ENCODE measurements around the gene VPS37B. TPM values are rescaled to one million over a fixed set of nuclear protein-coding genes. Genes with fewer than 3 reads are reported as not detected.
"Not testable (repeated sequence)": the region's sequence is repeated elsewhere in the genome, so short reads cannot be mapped to it uniquely, and the experiment has no call there.

VPS37B gene
- 10 to 100 TPM; 10.5 to 17.0 TPM for total RNA-seq

GRCh38 chr12:122895704-122896636 lies at the start of gene VPS37B:
VPS37B (minus strand) TSS chr12:122896124; CDS start chr12:122896062, 62 bp downstream.
- peaks cover 29% of the 10 kb centered on the region for H3K36me3 Mint-ChIP-seq (ENCODE audit: low read depth)
- peaks cover 4% of the 10 kb centered on the region for H3K9me3 Mint-ChIP-seq
- peaks cover 42% of the 10 kb centered on the region for H3K4me1 Mint-ChIP-seq
- no peaks in the 10 kb centered on the region for H3K27me3 Mint-ChIP-seq
- peak within 1 kb of the TSS; percentile 91 for H3K4me3 Mint-ChIP-seq
- ATAC-seq (replicated peaks): peak; percentile 68
- peak within 1 kb of the TSS; percentile 92 for H3K27ac Mint-ChIP-seq

GRCh38 chr12:122944605-122945592 lies 49.0 kb upstream of the VPS37B start:
- H3K4me1 Mint-ChIP-seq: peaks cover 7% of the 10 kb centered on the region

GRCh38 chr12:122943196-122943595 lies 47.3 kb upstream of the VPS37B start:
- peaks cover 7% of the 10 kb centered on the region for H3K4me1 Mint-ChIP-seq

More at GRCh38 chr12:122944605-122945592, 49.0 kb upstream of the VPS37B start:
- Mint-ChIP-seq H3K4me3 (no peak overlapping the region), H3K27me3 (no peaks in the 10 kb centered on the region), H3K27ac (peak overlapping the region; percentile 12), H3K9me3 (no peaks in the 10 kb centered on the region), H3K36me3 (ENCODE audit: low read depth) (no peaks in the 10 kb centered on the region)
- ATAC-seq (replicated peaks): no peak

GRCh38 chr12:122942637-122943036 lies 46.7 kb upstream of the VPS37B start:
- Mint-ChIP-seq H3K27me3 (no peaks in the 10 kb centered on the region), H3K36me3 (ENCODE audit: low read depth) (no peaks in the 10 kb centered on the region), H3K4me3 (no peak overlapping the region), H3K9me3 (no peaks in the 10 kb centered on the region), H3K4me1 (peaks cover 7% of the 10 kb centered on the region), H3K27ac (no peak overlapping the region)
- no peak for ATAC-seq (replicated peaks)

More at GRCh38 chr12:122943196-122943595, 47.3 kb upstream of the VPS37B start:
- no peak overlapping the region for H3K4me3 Mint-ChIP-seq
- no peaks in the 10 kb centered on the region for H3K36me3 Mint-ChIP-seq (ENCODE audit: low read depth)
- H3K9me3 Mint-ChIP-seq: no peaks in the 10 kb centered on the region
- H3K27me3 Mint-ChIP-seq: no peaks in the 10 kb centered on the region
- H3K27ac Mint-ChIP-seq: peak overlapping the region; percentile 5
- no peak for ATAC-seq (replicated peaks)

- H3K4me3 Mint-ChIP-seq; H3K4me1 Mint-ChIP-seq; ATAC-seq (replicated peaks); H3K27ac Mint-ChIP-seq; H3K9me3 Mint-ChIP-seq; H3K27me3 Mint-ChIP-seq; H3K36me3 Mint-ChIP-seq (ENCODE audit: low read depth): not testable (repeated sequence)
These were observed 45.4 kb upstream of the VPS37B start for GRCh38 chr12:122941351-122941750.

GRCh38 chr12:122939125-122939524 lies 43.2 kb upstream of the VPS37B start:
- Mint-ChIP-seq H3K4me1 (no peaks in the 10 kb centered on the region), H3K9me3 (no peaks in the 10 kb centered on the region), H3K4me3 (no peak overlapping the region), H3K36me3 (ENCODE audit: low read depth) (no peaks in the 10 kb centered on the region), H3K27ac (no peak overlapping the region), H3K27me3 (no peaks in the 10 kb centered on the region)
- no peak for ATAC-seq (replicated peaks)

GRCh38 chr12:122937622-122938091 lies 41.7 kb upstream of the VPS37B start:
- H3K9me3 Mint-ChIP-seq: no peaks in the 10 kb centered on the region
- no peak for ATAC-seq (replicated peaks)
- H3K36me3 Mint-ChIP-seq (ENCODE audit: low read depth): no peaks in the 10 kb centered on the region
- H3K27me3 Mint-ChIP-seq: no peaks in the 10 kb centered on the region
- no peak overlapping the region for H3K27ac Mint-ChIP-seq
- H3K4me3 Mint-ChIP-seq: no peak overlapping the region
- no peaks in the 10 kb centered on the region for H3K4me1 Mint-ChIP-seq

- H3K4me1 Mint-ChIP-seq: no peaks in the 10 kb centered on the region
- H3K36me3 Mint-ChIP-seq (ENCODE audit: low read depth): no peaks in the 10 kb centered on the region
- no peaks in the 10 kb centered on the region for H3K9me3 Mint-ChIP-seq
- no peaks in the 10 kb centered on the region for H3K27me3 Mint-ChIP-seq
- ATAC-seq (replicated peaks): no peak
- no peak overlapping the region for H3K27ac Mint-ChIP-seq
- no peak overlapping the region for H3K4me3 Mint-ChIP-seq
These were observed 39.4 kb upstream of the VPS37B start for GRCh38 chr12:122935318-122935717.

GRCh38 chr12:122934722-122935121 lies 38.8 kb upstream of the VPS37B start:
- no peak for ATAC-seq (replicated peaks)
- H3K27me3 Mint-ChIP-seq: no peaks in the 10 kb centered on the region
- H3K4me1 Mint-ChIP-seq: no peaks in the 10 kb centered on the region
- no peak overlapping the region for H3K27ac Mint-ChIP-seq
- H3K4me3 Mint-ChIP-seq: no peak overlapping the region
- no peaks in the 10 kb centered on the region for H3K9me3 Mint-ChIP-seq
- no peaks in the 10 kb centered on the region for H3K36me3 Mint-ChIP-seq (ENCODE audit: low read depth)

GRCh38 chr12:122932207-122932606 lies 36.3 kb upstream of the VPS37B start:
- no peaks in the 10 kb centered on the region for H3K36me3 Mint-ChIP-seq (ENCODE audit: low read depth)
- no peaks in the 10 kb centered on the region for H3K4me1 Mint-ChIP-seq
- no peak for ATAC-seq (replicated peaks)
- H3K9me3 Mint-ChIP-seq: no peaks in the 10 kb centered on the region
- H3K27ac Mint-ChIP-seq: no peak overlapping the region
- no peaks in the 10 kb centered on the region for H3K27me3 Mint-ChIP-seq
- no peak overlapping the region for H3K4me3 Mint-ChIP-seq

GRCh38 chr12:122929812-122930211 lies 33.9 kb upstream of the VPS37B start:
- ATAC-seq (replicated peaks): no peak
- H3K9me3 Mint-ChIP-seq: no peaks in the 10 kb centered on the region

GRCh38 chr12:122929148-122929538 lies 33.2 kb upstream of the VPS37B start:
- no peaks in the 10 kb centered on the region for H3K36me3 Mint-ChIP-seq (ENCODE audit: low read depth)
- no peaks in the 10 kb centered on the region for H3K27me3 Mint-ChIP-seq
- no peak for ATAC-seq (replicated peaks)
- no peak overlapping the region for H3K4me3 Mint-ChIP-seq
- no peaks in the 10 kb centered on the region for H3K4me1 Mint-ChIP-seq
- H3K9me3 Mint-ChIP-seq: no peaks in the 10 kb centered on the region
- no peak overlapping the region for H3K27ac Mint-ChIP-seq

More at GRCh38 chr12:122929812-122930211, 33.9 kb upstream of the VPS37B start:
- H3K4me3 Mint-ChIP-seq: no peak overlapping the region
- H3K27ac Mint-ChIP-seq: no peak overlapping the region
- no peaks in the 10 kb centered on the region for H3K27me3 Mint-ChIP-seq
- H3K4me1 Mint-ChIP-seq: no peaks in the 10 kb centered on the region
- H3K36me3 Mint-ChIP-seq (ENCODE audit: low read depth): no peaks in the 10 kb centered on the region

GRCh38 chr12:122928404-122929147 lies 32.7 kb upstream of the VPS37B start:
- Mint-ChIP-seq H3K9me3 (no peaks in the 10 kb centered on the region), H3K4me3 (no peak overlapping the region), H3K27ac (no peak overlapping the region), H3K27me3 (no peaks in the 10 kb centered on the region), H3K4me1 (no peaks in the 10 kb centered on the region), H3K36me3 (ENCODE audit: low read depth) (no peaks in the 10 kb centered on the region)
- ATAC-seq (replicated peaks): no peak
